ENCODE results near the gene MSL3B.

GRCh38 chr2:233866479-233866878, 1.7 kb downstream of the MSL3B start:
- TF ChIP-seq TSHZ2 (CRISPR knock-in tag; IDR thresholded peaks at IDR 0.05) (no peak), POU6F1 (CRISPR knock-in tag; IDR thresholded peaks at IDR 0.05; ENCODE audit: borderline replicate concordance, low read depth) (no peak), ZFP30 (CRISPR knock-in tag; IDR thresholded peaks at IDR 0.05) (no peak)

Data from SK-N-SH treated with all-trans-retinoic acid at 6 μM for 48 hours (cell line).